ENCODE results near the gene SCYGR3.

- TF ChIP-seq POLR2AphosphoS5 (IDR thresholded peaks at IDR 0.05; ENCODE audit: borderline replicate concordance, low read depth, low read length) (no peak), EZH2 (IDR thresholded peaks at IDR 0.05) (no peak), FOXP2 (optimal IDR thresholded peaks at IDR 0.05; ENCODE audit: control extremely low read depth, extremely low read length, insufficient read depth) (no peak)
Measured at GRCh38 chr2:227626580-227627151, 12.0 kb upstream of the SCYGR3 start.
